OCI-LY3 (cell line): ENCODE results near the gene TGIF1.

Source experiments
- EZH2phosphoT487 ChIP-seq: fragments of 200-600 bp; shearing (Covaris generic); IDR thresholded peaks from 2 replicates; pipeline ENCODE4 v1.6.1; 2018; ENCODE audit warnings: antibody characterized with exemption, mixed run types, low read depth
- TF ChIP-seq, protein P1 (sequence below): fragments of 200-600, 300-600 bp; sonication (generic); IDR thresholded peaks from 2 replicates; pipeline ENCODE4 v1.5.1; 2014; ENCODE audit warnings: antibody characterized with exemption, low read length, low read depth

DNA sequence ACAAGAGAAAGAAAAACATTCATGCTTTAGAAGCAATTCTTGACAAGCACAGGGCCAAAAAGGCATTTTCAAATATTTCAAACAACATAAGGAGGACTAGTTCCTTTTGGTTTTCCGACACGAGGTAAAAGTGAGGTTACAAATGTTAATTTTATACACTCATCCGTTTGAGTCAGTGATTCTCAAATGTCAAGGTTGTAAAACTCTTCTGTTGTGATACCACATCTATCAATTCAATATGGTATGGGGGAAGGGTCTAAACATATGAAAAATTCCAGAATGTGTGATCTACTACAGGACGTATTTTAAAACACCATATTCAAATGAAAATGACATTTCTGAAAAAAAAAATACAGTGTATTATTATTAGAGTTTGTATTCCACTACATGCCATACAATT is 52.7 kb downstream of the TGIF1 start:
- TF ChIP-seq, protein P1, sequence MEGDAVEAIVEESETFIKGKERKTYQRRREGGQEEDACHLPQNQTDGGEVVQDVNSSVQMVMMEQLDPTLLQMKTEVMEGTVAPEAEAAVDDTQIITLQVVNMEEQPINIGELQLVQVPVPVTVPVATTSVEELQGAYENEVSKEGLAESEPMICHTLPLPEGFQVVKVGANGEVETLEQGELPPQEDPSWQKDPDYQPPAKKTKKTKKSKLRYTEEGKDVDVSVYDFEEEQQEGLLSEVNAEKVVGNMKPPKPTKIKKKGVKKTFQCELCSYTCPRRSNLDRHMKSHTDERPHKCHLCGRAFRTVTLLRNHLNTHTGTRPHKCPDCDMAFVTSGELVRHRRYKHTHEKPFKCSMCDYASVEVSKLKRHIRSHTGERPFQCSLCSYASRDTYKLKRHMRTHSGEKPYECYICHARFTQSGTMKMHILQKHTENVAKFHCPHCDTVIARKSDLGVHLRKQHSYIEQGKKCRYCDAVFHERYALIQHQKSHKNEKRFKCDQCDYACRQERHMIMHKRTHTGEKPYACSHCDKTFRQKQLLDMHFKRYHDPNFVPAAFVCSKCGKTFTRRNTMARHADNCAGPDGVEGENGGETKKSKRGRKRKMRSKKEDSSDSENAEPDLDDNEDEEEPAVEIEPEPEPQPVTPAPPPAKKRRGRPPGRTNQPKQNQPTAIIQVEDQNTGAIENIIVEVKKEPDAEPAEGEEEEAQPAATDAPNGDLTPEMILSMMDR, result no peak
- no peak for TF ChIP-seq EZH2phosphoT487
